ENCODE measurements around the gene TMEM151A.

Gene TMEM151A

GRCh38 chr11:66333896-66334604, 42.4 kb downstream of the TMEM151A start:
- TF ChIP-seq CTCF (IDR thresholded peaks at IDR 0.05; ENCODE audit: low read depth, low read length, missing control alignments) = no peak
- Histone ChIP-seq H3K27me3 (replicated peaks) (no peaks in the 10 kb centered on the region), H3K4me3 (ENCODE audit: low read depth, low read length) (peak overlapping the region; percentile 76), H3K27ac (no peak overlapping the region), H3K36me3 (replicated peaks) (peaks cover 16% of the 10 kb centered on the region)
- in situ Hi-C loops (cut with HindIII; ENCODE audit: low pct_ligation_motif_present, low sequenced_read_pairs) = no loop called here
- no peak for DNase-seq

GRCh38 chr11:66334605-66335442, 43.1 kb downstream of the TMEM151A start:
- peak overlapping the region; percentile 97 for H3K27ac ChIP-seq
- in situ Hi-C loops (cut with HindIII; ENCODE audit: low pct_ligation_motif_present, low sequenced_read_pairs) = no loop called here
- peaks cover 22% of the 10 kb centered on the region for H3K36me3 ChIP-seq (replicated peaks)
- no peaks in the 10 kb centered on the region for H3K27me3 ChIP-seq (replicated peaks)
- H3K4me3 ChIP-seq (ENCODE audit: low read depth, low read length) = peak overlapping the region; percentile 76
- TF ChIP-seq CTCF (IDR thresholded peaks at IDR 0.05; ENCODE audit: low read depth, low read length, missing control alignments) = no peak
- DNase-seq = no peak

- H3K27ac ChIP-seq = peak overlapping the region; percentile 97
- in situ Hi-C loops (cut with HindIII; ENCODE audit: low pct_ligation_motif_present, low sequenced_read_pairs) = no loop called here
- DNase-seq = peak; percentile 62
Measured at GRCh38 chr11:66335531-66336233, 44.0 kb downstream of the TMEM151A start.

GRCh38 chr11:66336234-66337102, 44.8 kb downstream of the TMEM151A start, which contains the start of gene RIN1:
RIN1 (minus strand) TSS chr11:66336434; CDS start chr11:66336402, 32 bp downstream.
- Histone ChIP-seq H3K27ac (peak within 1 kb of the TSS; percentile 97), H3K4me3 (ENCODE audit: low read depth, low read length) (peak within 1 kb of the TSS; percentile 76), H3K36me3 (replicated peaks) (peaks cover 34% of the 10 kb centered on the region), H3K27me3 (replicated peaks) (no peaks in the 10 kb centered on the region)
- peak; percentile 17 for TF ChIP-seq CTCF (IDR thresholded peaks at IDR 0.05; ENCODE audit: low read depth, low read length, missing control alignments)
- DNase-seq = peak; percentile 98
- in situ Hi-C loops (cut with HindIII; ENCODE audit: low pct_ligation_motif_present, low sequenced_read_pairs) = no loop called here

More at GRCh38 chr11:66335531-66336233, 44.0 kb downstream of the TMEM151A start:
- peak; percentile 30 for TF ChIP-seq CTCF (IDR thresholded peaks at IDR 0.05; ENCODE audit: low read depth, low read length, missing control alignments)
- H3K36me3 ChIP-seq (replicated peaks) = peaks cover 28% of the 10 kb centered on the region
- no peaks in the 10 kb centered on the region for H3K27me3 ChIP-seq (replicated peaks)
- peak overlapping the region; percentile 76 for H3K4me3 ChIP-seq (ENCODE audit: low read depth, low read length)
